DOHH2 (cell line): Measurements from ENCODE around the gene SIRT7.
A peak's percentile ranks its signal among the peaks of the same experiment; 100 is the strongest.

Source experiments
- H3F3A ChIP-seq: fragments of 200-600 bp; sonication (generic), shearing (Covaris generic); 2 replicates; pipeline ENCODE4 v1.6.0; 2016; ENCODE audit warnings: antibody characterized with exemption, mild to moderate bottlenecking; ENCODE audit not compliant: control insufficient read depth, insufficient read depth
- H3K27ac ChIP-seq: fragments of 200-600 bp; sonication (generic); 2 replicates; pipeline ENCODE4 v1.5.1; 2014; ENCODE audit warnings: low read depth, mild to moderate bottlenecking, low read length, moderate library complexity
- H3K27me3 ChIP-seq: fragments of 200-600 bp; sonication (generic); 2 replicates; pipeline ENCODE4 v1.6.1; 2014; ENCODE audit warnings: mild to moderate bottlenecking, low read length, mixed read lengths; ENCODE audit not compliant: control insufficient read depth
- H3K36me3 ChIP-seq: fragments of 200-600 bp; sonication (generic); 2 replicates; pipeline ENCODE4 v1.6.1; 2014; ENCODE audit warnings: mild to moderate bottlenecking, low read length, moderate library complexity, mixed read lengths; ENCODE audit not compliant: control insufficient read depth
- H3K4me1 ChIP-seq: fragments of 200-600 bp; sonication (generic); 2 replicates; pipeline ENCODE4 v1.6.1; 2014; ENCODE audit warnings: mild to moderate bottlenecking, low read length, mixed read lengths; ENCODE audit not compliant: control insufficient read depth
- H3K4me2 ChIP-seq: fragments of 200-600 bp; sonication (generic); 2 replicates; pipeline ENCODE4 v1.6.0; 2014; ENCODE audit warnings: mild to moderate bottlenecking, low read length, moderate library complexity
- H3K4me3 ChIP-seq: fragments of 200-600 bp; sonication (generic); 2 replicates; pipeline ENCODE4 v1.5.1; 2014; ENCODE audit warnings: mild to moderate bottlenecking, low read length, mixed read lengths
- H3K79me2 ChIP-seq: fragments of 200-600 bp; sonication (generic); 2 replicates; pipeline ENCODE4 v1.6.1; 2014; ENCODE audit warnings: mild to moderate bottlenecking, low read length, mixed read lengths; ENCODE audit not compliant: control insufficient read depth
- H3K9me2 ChIP-seq: fragments of 200-600 bp; sonication (generic); replicated peaks from 2 replicates; pipeline ENCODE4 v1.6.1; 2014; ENCODE audit warnings: mild to moderate bottlenecking, low read length, mixed read lengths; ENCODE audit not compliant: control insufficient read depth
- H3K9me3 ChIP-seq: fragments of 200-600 bp; sonication (generic); 2 replicates; pipeline ENCODE4 v1.6.1; 2014; ENCODE audit warnings: antibody characterized with exemption, low read length, mixed read lengths; ENCODE audit not compliant: control insufficient read depth, insufficient read depth
- H4K20me1 ChIP-seq: fragments of 200-600 bp; sonication (generic); 2 replicates; pipeline ENCODE4 v1.6.0; 2014; ENCODE audit warnings: low read depth, mild to moderate bottlenecking, antibody characterized with exemption, low read length, moderate library complexity; ENCODE audit not compliant: control insufficient read depth, insufficient read depth
- CTCF ChIP-seq: fragments of 200-600 bp; sonication (generic); IDR thresholded peaks from one replicate; pipeline ENCODE4 v1.5.1; 2014; ENCODE audit warnings: antibody characterized with exemption, mild to moderate bottlenecking, low read depth, low read length; ENCODE audit not compliant: poor library complexity, severe bottlenecking
- EZH2phosphoT487 ChIP-seq: fragments of 200-600 bp; sonication (generic); IDR thresholded peaks from 2 replicates; pipeline ENCODE4 v1.6.1; 2017; ENCODE audit warnings: borderline replicate concordance, mild to moderate bottlenecking, antibody characterized with exemption, low read length, moderate library complexity, mixed read lengths

The SIRT7 gene

GRCh38 chr17:81911277-81911961 lies 6.6 kb downstream of the SIRT7 start, which contains the start of gene PCYT2:
Gene PCYT2 (minus strand): TSS chr17:81911399. CDS start chr17:81911355, 44 bp downstream.
- Histone ChIP-seq H3K4me2 (peak within 1 kb of the TSS; percentile 93), H3K36me3 (peaks cover 82% of the 10 kb centered on the region), H3K9me2 (no peaks in the 10 kb centered on the region), H3K27ac (peak within 1 kb of the TSS; percentile 52), H3K4me3 (peak within 1 kb of the TSS; percentile 98), H3K79me2 (peaks cover 32% of the 10 kb centered on the region), H3K27me3 (no peaks in the 10 kb centered on the region), H3K4me1 (peaks cover 18% of the 10 kb centered on the region), H3K9me3 (no peaks in the 10 kb centered on the region), H3F3A (peaks cover 10% of the 10 kb centered on the region), H4K20me1 (peaks cover 16% of the 10 kb centered on the region; the same call in 1 of the 2 replicates)
- peak; percentile 51 for TF ChIP-seq CTCF
- no peak for TF ChIP-seq EZH2phosphoT487

- TF ChIP-seq EZH2phosphoT487 (no peak), CTCF (no peak)
- Histone ChIP-seq H3K27ac (peak overlapping the region; percentile 52), H3K4me3 (peak overlapping the region; percentile 98), H3K4me2 (peak overlapping the region; percentile 93), H3K4me1 (peaks cover 17% of the 10 kb centered on the region), H3K27me3 (no peaks in the 10 kb centered on the region), H4K20me1 (peaks cover 15% of the 10 kb centered on the region; the same call in 1 of the 2 replicates), H3K9me3 (no peaks in the 10 kb centered on the region), H3K9me2 (no peaks in the 10 kb centered on the region), H3K79me2 (peaks cover 26% of the 10 kb centered on the region), H3K36me3 (peaks cover 79% of the 10 kb centered on the region), H3F3A (peaks cover 10% of the 10 kb centered on the region)
These were observed 7.1 kb downstream of the SIRT7 start for GRCh38 chr17:81910840-81911276.

- Histone ChIP-seq H3K9me2 (no peaks in the 10 kb centered on the region), H3K9me3 (no peaks in the 10 kb centered on the region), H3K36me3 (peaks cover 75% of the 10 kb centered on the region), H3K79me2 (peaks cover 20% of the 10 kb centered on the region), H3K4me1 (peaks cover 17% of the 10 kb centered on the region), H3K27ac (peak overlapping the region; percentile 52), H3F3A (peaks cover 10% of the 10 kb centered on the region), H3K27me3 (no peaks in the 10 kb centered on the region), H3K4me3 (peak overlapping the region; percentile 98), H3K4me2 (peak overlapping the region; percentile 93), H4K20me1 (peaks cover 9% of the 10 kb centered on the region; the same call in 1 of the 2 replicates)
- TF ChIP-seq CTCF (no peak), EZH2phosphoT487 (no peak)
These were observed 7.8 kb downstream of the SIRT7 start for GRCh38 chr17:81909966-81910839.
